Dendritic cell treated with granulocyte-macrophage colony-stimulating factor and Interleukin-4, amounts not matched to agents 40 ng/mL and 50 ng/mL, for 4 days (primary cell): ENCODE measurements around the gene ZNF850.
A peak's percentile ranks its signal among the peaks of the same experiment; 100 is the strongest.
"Not testable (repeated sequence)": the region's sequence is repeated elsewhere in the genome, so short reads cannot be mapped to it uniquely, and the experiment has no call there.

ENCODE experiments used
- H3K27ac Mint-ChIP-seq: one replicate; pipeline ENCODE4 v1.8.0; 2022; ENCODE audit warnings: mild to moderate bottlenecking, mixed read lengths
- H3K27me3 Mint-ChIP-seq: one replicate; pipeline ENCODE4 v1.8.0; 2022; ENCODE audit warnings: mild to moderate bottlenecking, mixed read lengths
- H3K36me3 Mint-ChIP-seq: one replicate; pipeline ENCODE4 v1.8.0; 2022; ENCODE audit warnings: low read depth, mixed read lengths
- H3K4me1 Mint-ChIP-seq: one replicate; pipeline ENCODE4 v1.8.0; 2022; ENCODE audit warnings: low read depth, mixed read lengths
- H3K4me3 Mint-ChIP-seq: one replicate; pipeline ENCODE4 v1.8.0; 2022; ENCODE audit warnings: mild to moderate bottlenecking, moderate library complexity, mixed read lengths
- H3K9me3 Mint-ChIP-seq: one replicate; pipeline ENCODE4 v1.8.0; 2022; ENCODE audit warnings: mixed read lengths
- intact Hi-C: fragments of 100-400 bp; cut with micrococcal nuclease; formaldehyde crosslinking; loops from one replicate; pipeline ENCODE4 v1.15.0; 2022

Gene ZNF850

GRCh38 chr19:36772311-36773222 lies at the start of gene ZNF850:
TSS of gene ZNF850 (minus strand) at chr19:36772807. CDS start at chr19:36762606, 10,201 bp downstream.
- Mint-ChIP-seq H3K4me3 (peak within 1 kb of the TSS; percentile 86), H3K9me3 (peaks cover 81% of the 10 kb centered on the region), H3K27ac (peak within 1 kb of the TSS; percentile 89), H3K4me1 (peaks cover 26% of the 10 kb centered on the region), H3K36me3 (peaks cover 41% of the 10 kb centered on the region), H3K27me3 (no peaks in the 10 kb centered on the region)
- intact Hi-C loops: loop anchor here (1.0 to 2.0 kb wide), 4 partner anchors 24 to 199 kb away; partner anchors contain the start of genes ZNF345, ZNF461 and ZNF529

GRCh38 chr19:36821758-36822157 lies 49.2 kb upstream of the ZNF850 start:
- H3K4me1 Mint-ChIP-seq: no peaks in the 10 kb centered on the region
- intact Hi-C loops: no loop called here
- H3K9me3 Mint-ChIP-seq: peaks cover 86% of the 10 kb centered on the region
- H3K36me3 Mint-ChIP-seq: peaks cover 88% of the 10 kb centered on the region
- no peak overlapping the region for H3K27ac Mint-ChIP-seq
- H3K27me3 Mint-ChIP-seq: no peaks in the 10 kb centered on the region
- H3K4me3 Mint-ChIP-seq: no peak overlapping the region

- H3K27me3 Mint-ChIP-seq: no peaks in the 10 kb centered on the region
- H3K4me1 Mint-ChIP-seq: no peaks in the 10 kb centered on the region
- intact Hi-C loops: no loop called here
- peaks cover 71% of the 10 kb centered on the region for H3K9me3 Mint-ChIP-seq
- H3K4me3 Mint-ChIP-seq: no peak overlapping the region
- H3K36me3 Mint-ChIP-seq: peaks cover 87% of the 10 kb centered on the region
- H3K27ac Mint-ChIP-seq: no peak overlapping the region
These were observed 46.6 kb upstream of the ZNF850 start for GRCh38 chr19:36819130-36819630.

GRCh38 chr19:36807029-36807428 lies 34.4 kb upstream of the ZNF850 start:
- intact Hi-C loops: no loop called here
- Mint-ChIP-seq H3K4me3 (no peak overlapping the region), H3K27ac (no peak overlapping the region), H3K9me3 (peaks cover 81% of the 10 kb centered on the region), H3K27me3 (no peaks in the 10 kb centered on the region), H3K36me3 (peaks cover 88% of the 10 kb centered on the region), H3K4me1 (no peaks in the 10 kb centered on the region)

DNA sequence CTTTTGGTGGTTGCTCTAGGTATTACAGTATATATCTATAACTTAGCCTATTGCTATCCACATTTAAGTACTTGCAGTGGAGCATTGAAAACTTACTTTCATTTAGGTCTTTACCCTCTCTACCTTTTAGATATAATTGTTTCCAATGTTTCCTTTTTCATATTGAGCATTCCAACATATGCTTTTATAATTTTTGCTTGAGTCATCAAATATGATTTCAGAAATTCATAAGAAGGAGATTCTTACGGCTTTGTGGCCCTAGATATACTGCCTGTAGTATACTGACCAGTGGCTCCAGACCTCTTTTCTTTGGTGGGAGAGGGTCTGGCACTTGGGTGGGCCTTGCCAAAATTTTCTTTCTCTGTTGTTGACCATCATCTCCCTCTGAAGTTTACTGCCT lies 32.8 kb upstream of the ZNF850 start:
- Mint-ChIP-seq H3K27ac (no peak overlapping the region), H3K9me3 (peaks cover 82% of the 10 kb centered on the region), H3K4me3 (no peak overlapping the region), H3K4me1 (no peaks in the 10 kb centered on the region), H3K36me3 (peaks cover 91% of the 10 kb centered on the region), H3K27me3 (no peaks in the 10 kb centered on the region)
- intact Hi-C loops: no loop called here

DNA sequence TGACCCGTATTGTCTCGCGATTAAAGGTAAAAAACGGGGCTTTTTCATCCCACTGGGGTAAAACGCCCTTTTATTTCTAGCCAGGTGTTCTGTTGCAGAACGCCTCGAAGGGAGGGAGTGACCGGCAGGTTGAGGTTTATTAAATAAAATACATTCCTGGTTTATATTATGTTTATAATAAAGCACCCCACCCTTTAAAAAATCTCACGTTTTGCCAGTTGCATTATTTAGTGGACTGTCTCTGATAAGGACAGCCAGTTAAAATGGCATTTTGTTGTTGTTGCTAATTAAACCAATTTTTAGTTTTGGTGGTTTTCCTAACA lies 25.1 kb upstream of the ZNF850 start:
- H3K9me3 Mint-ChIP-seq: peaks cover 72% of the 10 kb centered on the region
- intact Hi-C loops: loop anchor here (2.0 kb wide), 1 partner anchor 25 kb away; the partner anchor contains the start of gene ZNF850
- H3K27me3 Mint-ChIP-seq: no peaks in the 10 kb centered on the region
- H3K36me3 Mint-ChIP-seq: peaks cover 61% of the 10 kb centered on the region
- peak overlapping the region; percentile 95 for H3K27ac Mint-ChIP-seq
- H3K4me3 Mint-ChIP-seq: peak overlapping the region; percentile 88
- no peaks in the 10 kb centered on the region for H3K4me1 Mint-ChIP-seq

- H3K9me3 Mint-ChIP-seq: peaks cover 75% of the 10 kb centered on the region
- peaks cover 7% of the 10 kb centered on the region for H3K27me3 Mint-ChIP-seq
- H3K4me1 Mint-ChIP-seq: no peaks in the 10 kb centered on the region
- H3K4me3 Mint-ChIP-seq: peak overlapping the region; percentile 88
- intact Hi-C loops: loop anchor here (2.0 kb wide), 1 partner anchor 24 kb away; the partner anchor contains the start of gene ZNF850
- H3K36me3 Mint-ChIP-seq: peaks cover 58% of the 10 kb centered on the region
- peak overlapping the region; percentile 95 for H3K27ac Mint-ChIP-seq
These were observed 24.0 kb upstream of the ZNF850 start for GRCh38 chr19:36796714-36796992.

- H3K4me3 Mint-ChIP-seq, intact Hi-C loops, H3K4me1 Mint-ChIP-seq, H3K27ac Mint-ChIP-seq, H3K27me3 Mint-ChIP-seq: not testable (repeated sequence)
- H3K36me3 Mint-ChIP-seq: peaks cover 14% of the 10 kb centered on the region
- peaks cover 85% of the 10 kb centered on the region for H3K9me3 Mint-ChIP-seq
These were observed 19.0 kb upstream of the ZNF850 start for GRCh38 chr19:36791420-36792141.

GRCh38 chr19:36775768-36776167 lies 3.2 kb upstream of the ZNF850 start:
- Mint-ChIP-seq H3K4me1 (peaks cover 25% of the 10 kb centered on the region), H3K4me3 (no peak overlapping the region), H3K27ac (no peak overlapping the region), H3K9me3 (peaks cover 76% of the 10 kb centered on the region), H3K27me3 (no peaks in the 10 kb centered on the region), H3K36me3 (peaks cover 22% of the 10 kb centered on the region)
- intact Hi-C loops: no loop called here

GRCh38 chr19:36773223-36773579 lies 594 bp upstream of the ZNF850 start:
- Mint-ChIP-seq H3K36me3 (peaks cover 40% of the 10 kb centered on the region), H3K4me1 (peaks cover 26% of the 10 kb centered on the region), H3K27me3 (no peaks in the 10 kb centered on the region), H3K4me3 (peak overlapping the region; percentile 86), H3K9me3 (peaks cover 87% of the 10 kb centered on the region), H3K27ac (peak overlapping the region; percentile 89)
- intact Hi-C loops: loop anchor here (2.0 kb wide), 3 partner anchors 24 to 106 kb away; partner anchors contain the start of genes ZNF345 and ZNF461

- Mint-ChIP-seq H3K9me3 (peaks cover 75% of the 10 kb centered on the region), H3K36me3 (peaks cover 52% of the 10 kb centered on the region), H3K4me1 (peaks cover 26% of the 10 kb centered on the region), H3K27ac (peak overlapping the region; percentile 89), H3K4me3 (peak overlapping the region; percentile 86), H3K27me3 (no peaks in the 10 kb centered on the region)
- intact Hi-C loops: loop anchor here (1.0 to 2.0 kb wide), 4 partner anchors 25 to 198 kb away; partner anchors contain the start of genes ZNF345, ZNF461 and ZNF529
These were observed 1.1 kb downstream of the ZNF850 start for GRCh38 chr19:36771261-36772231.

DNA sequence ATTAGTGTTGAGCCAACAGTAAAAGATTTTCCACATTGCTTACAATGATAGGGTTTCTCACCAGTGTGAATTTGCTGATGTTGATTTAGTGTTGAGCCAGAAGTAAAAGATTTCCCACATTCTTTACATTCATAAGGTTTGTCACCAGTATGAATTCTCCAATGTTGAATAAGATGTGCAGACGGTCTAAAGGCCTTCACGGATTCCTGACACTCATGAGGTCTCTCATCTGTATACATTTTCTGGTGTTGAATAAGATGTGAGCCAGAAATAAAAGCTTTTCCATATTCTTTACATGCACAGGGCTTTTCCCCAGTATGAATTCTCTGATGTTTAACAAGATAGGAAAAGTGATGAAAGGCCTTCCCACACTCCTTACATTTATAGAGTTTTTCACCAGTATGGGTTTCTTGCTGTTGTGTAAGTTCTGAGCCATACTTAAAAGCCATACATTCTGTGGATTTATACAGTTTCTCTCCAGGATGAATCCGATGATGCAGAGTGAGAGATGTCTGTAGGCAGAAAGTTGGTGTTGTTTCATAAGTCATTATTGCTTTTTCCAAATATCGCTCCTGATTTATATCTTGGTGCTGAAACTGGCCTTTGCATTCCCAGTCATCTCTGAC lies 22.4 kb downstream of the ZNF850 start:
- peaks cover 85% of the 10 kb centered on the region for H3K9me3 Mint-ChIP-seq
- no peak overlapping the region for H3K27ac Mint-ChIP-seq
- no peaks in the 10 kb centered on the region for H3K4me1 Mint-ChIP-seq
- H3K36me3 Mint-ChIP-seq: peaks cover 81% of the 10 kb centered on the region
- intact Hi-C loops: no loop called here
- H3K4me3 Mint-ChIP-seq: no peak overlapping the region
- no peaks in the 10 kb centered on the region for H3K27me3 Mint-ChIP-seq

DNA sequence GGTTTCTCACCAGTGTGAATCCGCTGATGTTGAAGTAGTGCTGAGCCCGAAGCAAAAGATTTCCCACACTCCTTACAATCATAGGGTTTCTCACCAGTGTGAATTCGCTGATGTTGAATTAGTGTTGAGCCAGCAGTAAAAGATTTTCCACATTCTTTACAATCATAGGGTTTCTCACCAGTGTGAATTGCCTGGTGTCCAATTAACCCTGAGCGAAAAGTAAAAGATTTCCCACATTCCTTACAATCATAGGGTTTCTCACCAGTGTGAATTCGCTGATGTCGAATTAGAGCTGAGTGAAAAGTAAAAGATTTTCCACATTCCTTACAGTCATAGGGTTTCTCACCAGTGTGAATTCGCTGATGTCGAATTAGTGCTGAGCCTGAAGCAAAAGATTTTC lies 23.0 kb downstream of the ZNF850 start:
- peaks cover 85% of the 10 kb centered on the region for H3K9me3 Mint-ChIP-seq
- intact Hi-C loops, H3K27me3 Mint-ChIP-seq, H3K4me1 Mint-ChIP-seq, H3K27ac Mint-ChIP-seq, H3K4me3 Mint-ChIP-seq: not testable (repeated sequence)
- H3K36me3 Mint-ChIP-seq: peaks cover 81% of the 10 kb centered on the region
